ENCODE data around the gene PHACTR1. TPM values are rescaled to one million over a fixed set of nuclear protein-coding genes. Genes with fewer than 3 reads are reported as not detected.
A peak's percentile ranks its signal among the peaks of the same experiment; 100 is the strongest.

The PHACTR1 gene
- total RNA-seq, 1 experiment from 2014 or later: 11.0 TPM

DNA sequence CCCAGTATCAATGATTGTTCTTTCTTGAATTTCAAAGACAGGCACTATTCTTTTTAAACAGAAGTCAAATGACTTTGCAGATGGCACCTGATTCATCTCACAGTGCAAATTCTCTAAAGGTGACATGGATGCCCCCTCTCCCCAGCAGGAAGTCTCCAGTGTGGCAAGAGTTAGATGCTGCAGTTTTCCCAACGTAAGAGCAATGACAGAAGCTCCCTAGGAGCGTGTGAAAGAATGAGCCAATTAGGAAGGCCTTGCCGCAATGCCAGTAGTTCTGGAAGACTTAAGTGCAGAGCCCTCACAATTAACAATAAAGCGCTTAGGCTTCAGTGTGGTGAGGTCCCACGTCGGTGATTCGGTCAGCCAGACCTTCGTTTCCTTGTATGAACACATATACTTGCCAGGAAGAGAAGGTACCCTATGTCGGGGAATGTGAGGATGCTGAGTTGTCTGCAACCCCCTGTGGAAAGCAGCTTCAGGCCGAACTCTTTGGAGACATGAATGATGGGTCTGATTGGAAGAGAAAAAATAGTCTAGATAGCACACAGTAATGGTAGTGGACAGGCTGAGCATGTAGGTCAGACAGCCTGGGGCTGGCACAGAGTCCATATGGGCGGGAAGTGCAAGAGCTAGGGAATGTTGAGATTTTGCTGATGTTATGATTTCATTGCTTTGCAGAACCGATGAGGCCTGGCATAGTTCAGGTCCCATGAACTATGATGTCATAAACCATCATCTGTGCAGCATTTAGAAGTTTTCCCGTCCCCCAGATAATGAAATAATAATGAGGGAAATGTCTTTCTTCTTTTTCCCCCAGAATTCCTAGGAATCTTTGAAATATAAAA is 132.6 kb downstream of the PHACTR1 start:
- peak; percentile 11 for DNase-seq (ENCODE audit: low read depth)

GRCh38 chr6:12849809-12850198 is 133.2 kb downstream of the PHACTR1 start:
- peak; percentile 42 for DNase-seq (ENCODE audit: low read depth)

GRCh38 chr6:12851123-12851695 is 134.6 kb downstream of the PHACTR1 start:
- peak; percentile 61 for DNase-seq (ENCODE audit: low read depth)

DNA sequence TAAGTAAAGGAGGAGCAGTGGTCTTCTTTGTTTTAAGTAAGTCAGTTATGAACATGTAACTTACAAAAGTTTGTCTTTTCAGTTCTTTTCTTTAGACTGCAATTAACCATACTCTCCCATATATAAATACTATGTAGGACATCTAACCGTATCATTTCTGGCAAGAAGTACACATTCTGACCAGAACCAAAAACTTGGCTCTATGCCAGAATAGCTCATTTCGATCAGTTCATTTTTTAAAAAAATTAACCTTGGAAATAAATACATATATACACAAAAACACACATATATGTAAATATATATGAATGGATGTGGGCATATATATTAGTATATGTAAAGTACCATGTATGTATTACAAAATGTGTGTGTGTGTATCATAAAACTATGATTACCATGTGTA is 145.0 kb downstream of the PHACTR1 start:
- DNase-seq (ENCODE audit: low read depth): no peak

DNA sequence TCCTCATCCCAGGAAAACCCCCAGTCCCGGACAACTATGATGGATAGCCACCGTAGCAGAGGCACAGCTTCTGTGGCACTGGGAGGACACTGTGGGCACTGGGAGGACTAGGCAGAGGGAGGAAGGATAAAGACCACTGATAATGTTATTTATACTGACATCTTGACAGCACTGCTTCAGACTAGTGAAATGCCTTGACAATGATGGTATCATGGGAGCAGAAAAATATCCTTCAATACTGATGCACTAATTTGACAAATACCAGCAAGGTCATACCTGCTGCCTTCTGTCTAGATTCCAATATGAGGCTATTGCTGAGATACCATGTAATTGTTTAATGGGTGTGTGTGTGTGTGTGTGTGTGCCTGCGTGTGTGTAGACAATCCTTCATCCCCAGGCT is 148.6 kb downstream of the PHACTR1 start:
- DNase-seq (ENCODE audit: low read depth): no peak

DNA sequence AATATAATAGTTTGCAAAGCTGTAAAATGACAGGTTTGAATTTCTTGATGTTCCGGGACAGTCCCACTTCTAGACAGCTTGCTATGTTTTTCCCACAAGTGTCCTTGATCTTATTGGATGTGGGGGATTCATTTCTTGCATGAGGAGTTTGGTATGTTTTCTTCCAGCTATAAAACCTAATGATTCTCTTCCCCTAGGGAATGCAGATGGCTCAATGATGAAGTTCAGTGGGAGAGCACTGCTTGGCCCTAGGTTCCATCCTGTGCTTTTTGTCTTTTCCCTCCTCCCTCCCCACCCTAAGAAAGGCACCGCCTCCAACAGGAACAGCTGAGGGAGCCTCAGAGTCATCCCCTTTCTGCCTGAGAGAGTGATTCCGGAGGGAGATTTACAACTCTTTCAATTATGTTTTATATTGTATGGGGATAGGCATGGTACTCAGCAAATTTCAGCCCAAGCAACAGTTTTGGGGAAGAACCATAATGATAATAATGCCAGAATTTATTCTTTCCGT is 149.2 kb downstream of the PHACTR1 start:
- DNase-seq (ENCODE audit: low read depth): peak; percentile 32

GRCh38 chr6:12866422-12867029 is 150.0 kb downstream of the PHACTR1 start:
- DNase-seq (ENCODE audit: low read depth): no peak

DNA sequence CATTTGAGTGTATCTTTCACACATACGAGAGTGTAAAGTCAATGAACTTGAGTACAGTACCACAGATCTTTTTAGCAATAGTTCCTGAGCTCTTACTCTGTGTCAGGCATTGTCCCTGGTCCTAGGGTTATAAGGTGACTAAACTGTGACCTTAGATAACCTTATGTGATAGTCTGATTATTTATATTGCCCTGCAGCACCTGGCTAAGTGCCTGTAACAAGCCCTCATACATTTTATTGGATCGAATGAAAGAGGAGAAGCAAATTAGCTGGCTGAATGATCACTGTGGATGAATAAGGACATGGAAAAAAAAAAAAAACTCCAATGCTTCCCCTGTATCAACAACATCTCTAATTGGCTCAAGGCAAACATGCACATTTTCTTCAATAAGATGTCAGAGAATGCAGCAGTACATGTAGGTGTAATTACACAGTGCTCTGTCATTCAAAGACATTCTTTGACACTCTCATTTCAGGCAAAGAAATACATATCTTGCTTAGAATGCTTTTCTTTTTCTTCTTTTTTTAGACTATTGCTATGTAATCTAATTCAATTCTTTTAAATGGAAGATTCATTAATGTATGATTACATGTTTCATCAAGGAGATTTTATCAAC is 153.4 kb downstream of the PHACTR1 start:
- no peak for DNase-seq (ENCODE audit: low read depth)

GRCh38 chr6:12873691-12874090 is 157.1 kb downstream of the PHACTR1 start:
- DNase-seq (ENCODE audit: low read depth): peak; percentile 36

GRCh38 chr6:12875051-12875450 is 158.5 kb downstream of the PHACTR1 start:
- peak; percentile 30 for DNase-seq (ENCODE audit: low read depth)

- no peak for DNase-seq (ENCODE audit: low read depth)
These were observed 162.2 kb downstream of the PHACTR1 start for GRCh38 chr6:12878741-12879140.

GRCh38 chr6:12882761-12883290 is 166.3 kb downstream of the PHACTR1 start:
- no peak for DNase-seq (ENCODE audit: low read depth)

DNA sequence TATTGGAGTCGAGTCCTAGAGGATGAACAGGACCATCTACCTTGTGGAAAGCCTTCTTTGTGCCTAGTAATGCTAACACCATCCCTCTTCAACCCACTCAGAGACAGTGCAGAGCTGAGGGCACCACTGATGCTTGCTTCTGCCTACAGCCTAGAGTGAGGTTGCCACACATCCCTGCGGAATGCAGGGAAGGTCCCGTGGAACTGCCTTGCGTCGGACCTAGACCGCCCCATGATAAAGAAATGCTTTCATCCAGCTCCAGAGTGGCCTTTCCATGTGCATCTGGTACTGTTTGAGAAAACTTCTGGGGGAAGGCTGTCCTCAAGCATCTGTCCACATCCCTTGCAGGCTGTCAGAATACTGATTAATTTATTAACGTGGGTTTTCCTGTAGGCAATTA is 168.4 kb downstream of the PHACTR1 start:
- DNase-seq (ENCODE audit: low read depth): no peak

- peak; percentile 65 for DNase-seq (ENCODE audit: low read depth)
These were observed 170.6 kb downstream of the PHACTR1 start for GRCh38 chr6:12886961-12887775.

DNA sequence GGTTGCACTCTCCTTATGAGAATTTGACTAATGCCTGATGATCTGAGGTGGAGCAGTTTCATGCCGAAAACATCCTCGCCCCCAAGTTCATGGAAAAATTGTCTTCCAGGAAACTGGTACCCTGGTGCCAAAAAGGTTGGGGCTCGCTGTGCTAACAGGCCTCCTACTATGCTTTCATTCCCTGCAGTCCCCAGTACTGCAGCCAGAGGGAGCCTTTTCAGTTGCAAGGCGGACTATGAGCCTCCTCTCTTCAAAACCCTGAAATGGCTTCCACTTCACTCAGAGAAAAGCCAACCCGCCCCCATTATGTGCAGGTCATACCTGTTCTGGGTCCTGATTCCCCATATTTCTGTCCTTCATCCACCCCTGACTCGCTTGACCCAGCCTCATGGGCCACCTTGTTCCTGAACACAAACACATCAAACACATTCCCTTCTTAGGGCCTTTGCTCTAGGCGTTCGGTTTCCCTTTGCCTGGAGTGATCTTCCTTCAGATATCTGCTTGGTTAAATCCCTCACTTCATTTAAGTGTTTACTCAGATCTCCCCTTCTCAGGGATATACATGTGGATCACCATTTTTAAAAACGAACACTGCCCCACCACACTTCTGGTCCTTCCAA is 173.7 kb downstream of the PHACTR1 start:
- no peak for DNase-seq (ENCODE audit: low read depth)

GRCh38 chr6:12891595-12891994 is 175.0 kb downstream of the PHACTR1 start:
- no peak for DNase-seq (ENCODE audit: low read depth)

GRCh38 chr6:12892151-12892550 is 175.6 kb downstream of the PHACTR1 start:
- DNase-seq (ENCODE audit: low read depth): no peak

DNA sequence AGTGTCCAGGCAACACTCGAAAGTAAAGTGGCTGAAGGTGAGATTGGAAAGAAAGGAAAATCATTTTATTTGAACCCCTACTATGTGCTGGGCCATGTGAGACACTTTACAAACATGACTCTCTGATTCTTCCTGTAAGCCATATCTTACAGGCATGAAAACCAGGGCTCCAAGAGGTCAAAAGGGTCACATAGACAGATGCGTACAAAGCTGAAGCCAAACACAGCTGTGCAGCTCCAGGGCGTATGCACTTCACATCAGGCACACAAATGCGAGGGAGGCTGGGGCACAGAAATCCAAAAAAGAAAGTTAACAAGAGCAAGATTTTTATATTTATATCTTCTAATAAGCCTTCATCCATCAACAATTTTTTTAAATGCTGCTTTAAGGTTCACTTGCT is 176.5 kb downstream of the PHACTR1 start:
- peak; percentile 17 for DNase-seq (ENCODE audit: low read depth)

- no peak for DNase-seq (ENCODE audit: low read depth)
These were observed 179.2 kb downstream of the PHACTR1 start for GRCh38 chr6:12895721-12896120.

DNA sequence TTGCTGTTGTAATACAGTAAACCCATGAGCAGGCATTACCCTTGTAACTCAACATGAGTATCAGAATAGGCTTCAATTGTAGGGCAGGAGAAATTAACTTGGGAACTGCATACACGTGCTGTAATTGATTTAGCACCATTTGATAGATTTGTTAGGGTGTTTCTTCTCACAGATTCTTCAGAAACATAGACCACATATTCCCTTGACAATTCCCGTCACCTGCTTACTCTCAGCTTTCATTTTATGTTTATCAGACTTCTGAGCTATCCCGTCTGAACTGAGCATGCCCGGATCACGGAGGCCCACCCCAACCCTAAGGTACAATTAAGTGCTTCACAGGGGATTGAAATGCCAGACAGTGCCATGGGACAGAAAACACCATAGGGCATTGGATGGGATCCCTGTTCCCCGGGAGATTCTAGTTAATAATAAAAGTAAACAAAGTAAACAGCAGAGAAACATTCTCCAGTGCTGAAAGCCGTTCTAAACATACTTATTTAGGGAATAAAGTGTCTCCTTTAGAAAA is 179.7 kb downstream of the PHACTR1 start:
- no peak for DNase-seq (ENCODE audit: low read depth)

All from LHCN-M2 (cell line).